NB4 (cell line): ENCODE measurements around the gene CDH11.

Source experiments
- DNase-seq: peaks from one replicate; pipeline ENCODE4 v3.0.0; 2010; ENCODE audit warnings: low read depth
- H3K4me3 ChIP-seq: one replicate; pipeline ENCODE4 v1.5.1; 2011; ENCODE audit warnings: mild to moderate bottlenecking, low read depth, low read length, moderate library complexity
- CTCF ChIP-seq: IDR thresholded peaks from one replicate; pipeline ENCODE4 v1.5.1; 2012; ENCODE audit warnings: low read depth, low read length
- MAX ChIP-seq: IDR thresholded peaks from 2 replicates; pipeline ENCODE4 v1.6.1; 2011; ENCODE audit warnings: low read depth, low read length
- MYC ChIP-seq: IDR thresholded peaks from 2 replicates; pipeline ENCODE4 v1.6.1; 2011; ENCODE audit warnings: low read depth, low read length
- POLR2A ChIP-seq: IDR thresholded peaks from 2 replicates; pipeline ENCODE4 v1.6.1; 2011; ENCODE audit warnings: mild to moderate bottlenecking; ENCODE audit not compliant: insufficient read length; ENCODE audit errors: extremely low read depth

The CDH11 gene

GRCh38 chr16:64916051-64916450 lies 205.8 kb downstream of the CDH11 start:
- no peak overlapping the region for H3K4me3 ChIP-seq

GRCh38 chr16:64910356-64910755 lies 211.5 kb downstream of the CDH11 start:
- DNase-seq, result no peak
- TF ChIP-seq MAX (no peak), MYC (no peak), POLR2A (no peak), CTCF (no peak)
- no peak overlapping the region for H3K4me3 ChIP-seq

More at GRCh38 chr16:64916051-64916450, 205.8 kb downstream of the CDH11 start:
- no peak for TF ChIP-seq POLR2A
- no peak for DNase-seq

- TF ChIP-seq POLR2A (no peak), MYC (no peak), MAX (no peak), CTCF (no peak)
- no peak overlapping the region for H3K4me3 ChIP-seq
- no peak for DNase-seq
These were observed 214.0 kb downstream of the CDH11 start for GRCh38 chr16:64907844-64908243.

- TF ChIP-seq POLR2A, result no peak
- DNase-seq, result no peak
- H3K4me3 ChIP-seq, result no peak overlapping the region
These were observed 218.1 kb downstream of the CDH11 start for GRCh38 chr16:64903770-64904169.

- no peak overlapping the region for H3K4me3 ChIP-seq
- no peak for DNase-seq
- TF ChIP-seq CTCF, result no peak
- no peak for TF ChIP-seq MYC
- TF ChIP-seq MAX, result no peak
- TF ChIP-seq POLR2A, result no peak
These were observed 221.3 kb downstream of the CDH11 start for GRCh38 chr16:64900517-64900916.

DNA sequence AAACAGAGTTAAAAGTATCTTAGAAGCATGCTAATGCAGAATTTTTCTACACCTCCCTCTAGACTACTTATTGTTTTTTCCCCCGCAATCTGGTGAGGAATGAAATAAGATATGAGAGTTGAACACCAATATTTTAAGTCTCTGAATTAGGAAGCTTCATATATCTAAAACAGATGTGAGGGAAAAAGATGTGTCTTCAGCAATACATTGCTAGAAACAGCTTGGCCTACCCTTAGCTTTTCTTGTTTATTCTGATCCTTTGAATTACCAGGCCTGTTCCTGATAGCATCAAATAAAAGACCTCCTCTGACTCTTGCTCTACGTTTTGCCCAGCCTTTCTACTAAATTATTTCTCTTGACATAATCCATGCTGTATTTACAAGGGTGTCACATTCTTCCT lies 221.8 kb downstream of the CDH11 start:
- no peak for DNase-seq
- no peak overlapping the region for H3K4me3 ChIP-seq
- no peak for TF ChIP-seq MAX
- no peak for TF ChIP-seq POLR2A
- TF ChIP-seq MYC, result no peak
- no peak for TF ChIP-seq CTCF

- DNase-seq, result no peak
- TF ChIP-seq POLR2A (no peak), MAX (no peak), CTCF (no peak), MYC (no peak)
- no peak overlapping the region for H3K4me3 ChIP-seq
These were observed 223.7 kb downstream of the CDH11 start for GRCh38 chr16:64898159-64898558.
